Right lobe of liver (tissue), 6 donors: ENCODE data around the gene CFAP57. TPM values are rescaled to one million over a fixed set of nuclear protein-coding genes. Genes with fewer than 3 reads are reported as not detected.

ENCODE experiments used
- ATAC-seq, 4 donors: fragments of 200-7000 bp; cut with Tn5 transposase; one replicate each; pipeline ENCODE4 v1.9.1; 2020; ENCODE audit warnings: mild to moderate bottlenecking in 4 of 4, moderate library complexity in 4 of 4
- DNase-seq, 3 donors: peaks; one replicate each; pipeline ENCODE4 v3.0.0-alpha.2; 2020
- H3K27ac ChIP-seq, 3 donors: fragments of 200-600 bp; one replicate each; pipeline ENCODE4 v1.8.0; 2022
- H3K27me3 ChIP-seq, 2 donors: fragments of 200-600 bp; one replicate each; pipeline ENCODE4 v1.8.0; 2022
- H3K36me3 ChIP-seq, 4 donors: fragments of 200-600 bp; sonication (generic) in 1 of 4; one replicate each; pipeline versions ENCODE4 v1.5.1 to v1.8.0; 2017 to 2022; ENCODE audit warnings: control low read depth in 1 of 4
- H3K4me1 ChIP-seq, 4 donors: fragments of 200-600 bp; sonication (generic) in 1 of 4; one replicate each; pipeline versions ENCODE4 v1.5.1 to v1.8.0; 2017 to 2022; ENCODE audit warnings: control low read depth in 1 of 4
- H3K4me3 ChIP-seq, 3 donors: fragments of 200-600 bp; one replicate each; pipeline ENCODE4 v1.8.0; 2022
- H3K9me3 ChIP-seq, 4 donors: fragments of 200-600 bp; sonication (generic) in 1 of 4; one replicate each; pipeline versions ENCODE4 v1.5.1 to v1.8.0; 2017 to 2022; ENCODE audit warnings: control low read depth in 1 of 4
- CTCF ChIP-seq, 4 donors: fragments of 200-600 bp in 3 of 4; fragments of 450-650 bp in 1 of 4; IDR thresholded peaks; one replicate each; pipeline versions ENCODE4 v1.5.1 to v1.8.0; 2016 to 2022; ENCODE audit warnings: antibody characterized with exemption in 4 of 4, mild to moderate bottlenecking in 2 of 4
- POLR2A ChIP-seq: fragments of 450-650 bp; IDR thresholded peaks from one replicate; pipeline ENCODE4 v1.6.1; 2017; ENCODE audit warnings: antibody characterized with exemption, mild to moderate bottlenecking
- WGBS: methylation state at CpG from one replicate; pipeline ENCODE4 v1.1.6; 2018; ENCODE audit warnings: low coverage, low lambda C conversion rate; ENCODE audit not compliant: insufficient coverage; ENCODE audit errors: missing lambda C conversion rate; 5-methylcytosine and 5-hydroxymethylcytosine counted together
- intact Hi-C, 2 donors: fragments of 100-400 bp; cut with DNase I; formaldehyde crosslinking; loops; one replicate each; pipeline versions ENCODE4 v1.11.2 to v1.14.1; 2022
- total RNA-seq, 6 experiments: library from RNA; depleted of rRNA in 2 of 6; stranded (reverse); fragments of >200 nt in 2 of 6; fragmentation: NEBNext Ultra II Directional in 3 of 6; extraction: Animal tissue kit (Norgen Biotek cat#: 25700) in 3 of 6; gene quantifications; one replicate each; pipeline versions ENCODE4 v1.1.0 to v1.2.4, GENCODE V29; 2016 to 2023
- donor health status: DM: no; HTN: yes; CAD: no.
- donor health status: DM: no; HTN: no; CAD: no.
- donor health status: DM: no; HTN: no; CAD: no.
- donor health status: DM: no; HTN: yes; CAD: no.
- donor health status: DM: no; HTN: yes; CAD: no.

CFAP57 gene
- total RNA-seq, 6 experiments from 2014 or later = not detected

DNA sequence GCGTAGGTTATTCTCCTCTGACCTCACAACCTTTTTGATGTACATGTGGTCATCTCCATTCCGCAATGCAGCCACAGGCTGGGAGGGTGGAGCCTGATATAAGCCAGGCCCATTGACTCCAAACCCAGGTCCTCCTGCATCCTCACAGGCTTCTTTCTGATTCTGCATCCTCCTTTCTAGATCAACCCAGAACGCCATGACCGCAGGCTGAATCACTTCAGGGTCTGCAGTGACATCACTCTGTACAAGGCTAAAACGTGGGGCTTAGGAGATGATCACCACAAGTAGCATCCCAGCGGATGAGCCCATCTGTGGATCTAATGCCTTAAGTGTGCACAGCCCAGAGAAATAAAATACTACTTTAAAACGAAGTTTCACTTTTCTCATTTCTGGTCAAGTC lies 16.1 kb upstream of the CFAP57 start:
- no peak for ATAC-seq
- no peaks in the 10 kb centered on the region for H3K27me3 ChIP-seq
- TF ChIP-seq CTCF (IDR thresholded peaks at IDR 0.05) = no peak
- no peak for TF ChIP-seq POLR2A
- no peak overlapping the region for H3K27ac ChIP-seq
- no peak overlapping the region for H3K4me3 ChIP-seq
- DNase-seq = no peak
- intact Hi-C loops = no loop called here
- H3K9me3 ChIP-seq = no peaks in the 10 kb centered on the region
- H3K4me1 ChIP-seq = no peaks in the 10 kb centered on the region
- WGBS = 68% methylated on average over 7 of the region's 7 CpGs
- no peaks in the 10 kb centered on the region for H3K36me3 ChIP-seq

DNA sequence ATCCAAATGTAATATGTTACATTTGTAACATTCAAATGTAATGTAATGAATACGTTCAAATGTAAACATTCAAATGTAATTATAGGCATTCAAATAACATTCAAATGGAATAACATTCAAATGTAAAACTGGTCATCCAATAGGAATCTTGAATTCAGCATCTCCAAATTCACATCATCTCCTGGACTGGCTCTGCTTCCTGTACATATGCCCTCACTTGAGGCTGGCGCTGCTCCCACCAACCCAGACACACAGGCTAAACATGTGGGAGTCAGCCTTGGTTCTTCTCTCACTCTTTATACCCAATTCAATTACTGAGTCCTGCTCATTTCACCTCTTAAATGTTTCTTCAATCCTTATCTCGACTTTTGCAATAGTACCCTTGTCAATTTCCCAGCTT lies 7.0 kb upstream of the CFAP57 start:
- intact Hi-C loops = no loop called here
- Histone ChIP-seq H3K27me3 (no peaks in the 10 kb centered on the region), H3K9me3 (no peaks in the 10 kb centered on the region), H3K27ac (no peak overlapping the region), H3K4me1 (no peaks in the 10 kb centered on the region), H3K36me3 (peaks cover 0 to 58% (median 27%) of the 10 kb centered on the region in 4 donors), H3K4me3 (no peak overlapping the region)
- TF ChIP-seq CTCF (IDR thresholded peaks at IDR 0.05) (no peak), POLR2A (no peak)
- 91% methylated on average over 3 of the region's 3 CpGs for WGBS
- no peak for ATAC-seq
- DNase-seq = no peak

GRCh38 chr1:43165765-43166164 lies 6.4 kb upstream of the CFAP57 start:
- no peaks in the 10 kb centered on the region for H3K27me3 ChIP-seq
- peaks cover 0 to 58% (median 27%) of the 10 kb centered on the region in 4 donors for H3K36me3 ChIP-seq
- TF ChIP-seq CTCF (IDR thresholded peaks at IDR 0.05) = no peak
- no peak overlapping the region for H3K27ac ChIP-seq
- H3K9me3 ChIP-seq = no peaks in the 10 kb centered on the region
- intact Hi-C loops = no loop called here
- no peak overlapping the region for H3K4me3 ChIP-seq
- H3K4me1 ChIP-seq = peaks cover 0 to under 1% (median 0%) of the 10 kb centered on the region in 4 donors
- ATAC-seq (no peak), DNase-seq (no peak)
- WGBS = 79% methylated on average over 5 of the region's 5 CpGs

DNA sequence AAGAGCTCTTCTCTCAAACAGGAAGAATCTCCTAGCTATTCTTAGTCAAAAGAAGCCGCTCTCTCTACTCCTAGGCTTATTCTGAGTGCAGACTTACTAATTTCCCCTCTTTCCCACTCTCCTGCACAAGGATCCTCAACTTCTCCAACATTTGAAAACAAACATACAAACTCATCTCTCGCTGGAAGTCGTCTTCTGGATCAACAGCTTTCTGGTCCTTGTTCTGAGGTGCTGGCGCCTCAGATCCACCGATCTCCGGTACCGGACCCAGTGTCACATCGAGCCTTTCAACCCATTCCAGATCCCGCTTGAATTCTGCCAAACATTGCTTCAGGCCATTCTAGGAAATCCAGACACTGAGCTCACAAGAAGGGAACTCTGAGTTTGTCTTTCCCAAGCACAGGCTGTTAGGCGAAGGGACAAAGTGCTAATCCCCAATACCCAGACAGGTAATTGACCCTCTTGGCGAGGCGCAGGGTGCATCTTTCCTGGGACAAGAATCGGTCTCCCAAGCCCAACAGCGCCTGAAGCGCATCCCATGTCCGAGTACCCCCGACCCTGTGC lies 736 bp upstream of the CFAP57 start:
- Histone ChIP-seq H3K27me3 (no peaks in the 10 kb centered on the region), H3K36me3 (peaks cover 0 to 29% (median 13%) of the 10 kb centered on the region in 4 donors), H3K4me1 (peaks cover 0 to 10% (median 4%) of the 10 kb centered on the region in 4 donors), H3K9me3 (no peaks in the 10 kb centered on the region), H3K4me3 (peak overlapping the region; percentile 82 to 97 (median 92)), H3K27ac (peak overlapping the region in 1 of 3 donors; percentile 11)
- intact Hi-C loops = no loop called here
- 22% methylated on average over 17 of the region's 17 CpGs for WGBS
- DNase-seq (no peak), ATAC-seq (peak in 2 of 4 donors; percentile 2 to 3)
- TF ChIP-seq POLR2A (no peak), CTCF (IDR thresholded peaks at IDR 0.05) (no peak)
